D721Med (cell line): ENCODE data around the gene CLPX.
"Not testable (repeated sequence)": the region's sequence is repeated elsewhere in the genome, so short reads cannot be mapped to it uniquely, and the experiment has no call there.

ENCODE experiments used
- DNase-seq: peaks from one replicate; pipeline ENCODE4 v3.0.0; 2011; ENCODE audit warnings: low spot score; ENCODE audit not compliant: insufficient read length
- FAIRE-seq: peaks from 2 replicates; lab custom pipeline; 2011; peaks lifted over from hg19 to GRCh38; lab: Jason Lieb, UNC
- TF ChIP-seq, protein P1 (sequence below): IDR thresholded peaks from 2 replicates; pipeline ENCODE4 v1.5.1; 2012; ENCODE audit warnings: mild to moderate bottlenecking, control low read depth; ENCODE audit not compliant: insufficient read depth; ENCODE audit errors: missing control alignments

The CLPX gene

DNA sequence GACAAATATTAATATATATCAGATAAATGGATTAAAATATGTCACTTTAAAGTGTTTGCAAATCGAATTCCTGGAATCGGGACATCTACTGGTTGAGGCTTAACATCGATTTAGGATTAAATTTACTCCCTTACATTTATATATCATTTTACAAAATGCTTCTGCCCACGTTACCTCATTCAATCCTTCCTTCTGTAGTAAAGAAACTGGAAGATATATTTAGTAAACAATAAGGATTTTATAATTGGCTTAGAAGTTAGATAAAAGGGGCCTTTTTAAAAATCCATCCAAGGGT is 1.3 kb downstream of the CLPX start:
- TF ChIP-seq, protein P1, sequence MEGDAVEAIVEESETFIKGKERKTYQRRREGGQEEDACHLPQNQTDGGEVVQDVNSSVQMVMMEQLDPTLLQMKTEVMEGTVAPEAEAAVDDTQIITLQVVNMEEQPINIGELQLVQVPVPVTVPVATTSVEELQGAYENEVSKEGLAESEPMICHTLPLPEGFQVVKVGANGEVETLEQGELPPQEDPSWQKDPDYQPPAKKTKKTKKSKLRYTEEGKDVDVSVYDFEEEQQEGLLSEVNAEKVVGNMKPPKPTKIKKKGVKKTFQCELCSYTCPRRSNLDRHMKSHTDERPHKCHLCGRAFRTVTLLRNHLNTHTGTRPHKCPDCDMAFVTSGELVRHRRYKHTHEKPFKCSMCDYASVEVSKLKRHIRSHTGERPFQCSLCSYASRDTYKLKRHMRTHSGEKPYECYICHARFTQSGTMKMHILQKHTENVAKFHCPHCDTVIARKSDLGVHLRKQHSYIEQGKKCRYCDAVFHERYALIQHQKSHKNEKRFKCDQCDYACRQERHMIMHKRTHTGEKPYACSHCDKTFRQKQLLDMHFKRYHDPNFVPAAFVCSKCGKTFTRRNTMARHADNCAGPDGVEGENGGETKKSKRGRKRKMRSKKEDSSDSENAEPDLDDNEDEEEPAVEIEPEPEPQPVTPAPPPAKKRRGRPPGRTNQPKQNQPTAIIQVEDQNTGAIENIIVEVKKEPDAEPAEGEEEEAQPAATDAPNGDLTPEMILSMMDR = no peak
- DNase-seq = no peak
- no peak for FAIRE-seq

GRCh38 chr15:65182538-65182937 is 2.6 kb downstream of the CLPX start:
- TF ChIP-seq, protein P1 = no peak
- no peak for FAIRE-seq
- DNase-seq = no peak

DNA sequence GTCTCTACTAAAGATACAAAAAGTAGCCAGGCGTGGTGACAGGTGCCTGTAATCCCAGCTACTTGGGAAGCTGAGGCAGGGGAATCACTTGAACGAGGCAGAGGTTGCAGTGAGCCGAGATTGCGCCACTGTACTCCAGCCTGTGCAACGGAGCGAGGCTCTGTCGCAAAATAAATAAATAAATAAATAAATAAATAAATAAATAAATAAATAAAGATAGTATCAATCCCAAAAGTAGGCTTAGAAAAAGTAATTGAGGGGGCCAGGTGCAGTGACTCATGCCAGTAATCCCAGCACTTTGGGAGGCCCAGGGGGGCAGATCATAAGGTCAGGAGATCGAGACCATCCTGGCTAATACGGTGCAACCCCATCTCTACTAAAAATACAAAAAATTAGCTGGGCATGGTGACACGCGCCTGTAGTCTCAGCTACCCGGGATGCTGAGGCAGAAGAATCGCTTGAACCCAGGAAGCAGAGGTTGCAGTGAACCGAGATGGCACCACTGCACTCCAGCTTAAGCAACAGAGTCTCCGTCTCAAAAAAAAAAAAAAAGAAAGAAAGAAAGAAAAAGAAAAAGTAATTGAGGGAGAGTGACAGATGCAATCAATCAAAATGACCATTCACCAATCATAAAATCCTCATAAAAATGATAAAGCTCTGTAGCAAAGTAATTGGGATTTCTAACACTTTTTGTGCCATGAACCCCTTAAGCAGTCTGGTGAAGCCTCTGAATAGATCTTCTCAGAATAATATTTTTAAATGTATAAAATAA is 3.4 kb downstream of the CLPX start:
- FAIRE-seq, DNase-seq: not testable (repeated sequence)

DNA sequence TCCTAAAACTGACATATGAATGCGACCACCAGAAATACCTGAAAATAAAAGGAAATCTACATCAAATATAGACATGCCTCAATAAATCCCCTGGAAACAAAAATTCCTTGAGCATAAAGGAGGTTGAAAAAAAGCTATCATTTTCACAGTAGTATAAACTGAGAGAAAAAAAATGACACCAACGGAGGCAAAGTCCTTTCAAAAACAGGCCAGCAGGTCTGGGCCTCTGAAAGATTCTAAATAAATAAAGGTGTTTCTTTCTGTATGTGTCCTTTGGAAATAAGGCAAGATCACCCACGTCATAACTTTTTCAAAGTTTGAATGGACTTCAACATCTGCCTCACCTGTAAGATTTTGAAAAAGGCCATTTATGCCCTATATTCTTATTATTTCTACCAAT is 5.0 kb downstream of the CLPX start:
- FAIRE-seq = no peak

GRCh38 chr15:65177901-65178300 is 7.2 kb downstream of the CLPX start:
- no peak for FAIRE-seq
- no peak for DNase-seq
- TF ChIP-seq, protein P1 = no peak

More for the DNA sequence above, 5.0 kb downstream of the CLPX start:
- no peak for DNase-seq
- TF ChIP-seq, protein P1 = no peak

GRCh38 chr15:65176056-65176455 is 9.1 kb downstream of the CLPX start:
- TF ChIP-seq, protein P1 = no peak
- DNase-seq (no peak), FAIRE-seq (no peak)

GRCh38 chr15:65175511-65175910 is 9.6 kb downstream of the CLPX start:
- no peak for FAIRE-seq
- DNase-seq = no peak
- TF ChIP-seq, protein P1 = no peak
